RWPE2 (cell line): ENCODE measurements around the gene LSR.

Experiments
- ATAC-seq: fragments of 200-7000 bp; cut with Tn5 transposase; 3 replicates; pipeline ENCODE4 v1.9.1; 2021; ENCODE audit warnings: low read depth
- DNase-seq: peaks from one replicate; pipeline ENCODE4 v3.0.0-alpha.2; 2020; ENCODE audit warnings: low spot score
- H3K27ac ChIP-seq: fragments of 450-650 bp; 2 replicates; pipeline ENCODE4 v1.5.1; 2017; ENCODE audit warnings: mild to moderate bottlenecking; ENCODE audit not compliant: poor library complexity, severe bottlenecking
- H3K27me3 ChIP-seq: fragments of 250-450 bp; sonication (Bioruptor Pico); 2 replicates; pipeline ENCODE4 v1.5.1; 2021; ENCODE audit warnings: mild to moderate bottlenecking, moderate library complexity; ENCODE audit not compliant: insufficient read depth, poor library complexity, severe bottlenecking
- H3K36me3 ChIP-seq: fragments of 250-450 bp; sonication (Bioruptor Pico); 2 replicates; pipeline ENCODE4 v1.5.1; 2020; ENCODE audit warnings: low read depth, mild to moderate bottlenecking, moderate library complexity
- H3K4me1 ChIP-seq: fragments of 250-450 bp; sonication (Bioruptor Pico); 2 replicates; pipeline ENCODE4 v1.5.1; 2021; ENCODE audit warnings: mild to moderate bottlenecking, moderate library complexity; ENCODE audit not compliant: insufficient read depth, poor library complexity, severe bottlenecking
- H3K4me3 ChIP-seq: fragments of 250-450 bp; sonication (Bioruptor Pico); 2 replicates; pipeline ENCODE4 v1.5.1; 2021; ENCODE audit warnings: mild to moderate bottlenecking, moderate library complexity; ENCODE audit not compliant: severe bottlenecking
- H3K9me3 ChIP-seq: fragments of 250-450 bp; sonication (Bioruptor Pico); 2 replicates; pipeline ENCODE4 v1.5.1; 2021; ENCODE audit warnings: mild to moderate bottlenecking, moderate library complexity; ENCODE audit not compliant: severe bottlenecking
- CTCF ChIP-seq: fragments of 450-650 bp; IDR thresholded peaks from one replicate; pipeline ENCODE4 v1.5.1; 2017; ENCODE audit warnings: mild to moderate bottlenecking, moderate library complexity; ENCODE audit not compliant: poor library complexity, severe bottlenecking

LSR gene

GRCh38 chr19:35248310-35249145, at the start of gene LSR:
Gene LSR, plus strand, starts transcription at chr19:35249002. Its CDS starts 21 bp downstream, at chr19:35249023.
- peak within 1 kb of the TSS; percentile 87 for H3K27ac ChIP-seq
- peak; percentile 96 for DNase-seq
- H3K9me3 ChIP-seq, result no peaks in the 10 kb centered on the region
- no peak for TF ChIP-seq CTCF
- H3K4me1 ChIP-seq, result no peaks in the 10 kb centered on the region
- peak; percentile 86 for ATAC-seq
- peaks cover 26% of the 10 kb centered on the region for H3K36me3 ChIP-seq
- H3K4me3 ChIP-seq, result peak within 1 kb of the TSS; percentile 54
- no peaks in the 10 kb centered on the region for H3K27me3 ChIP-seq

- no peaks in the 10 kb centered on the region for H3K4me1 ChIP-seq
- no peak overlapping the region for H3K27ac ChIP-seq
- no peak for TF ChIP-seq CTCF
Measured at GRCh38 chr19:35199481-35199880, 49.3 kb upstream of the LSR start.

GRCh38 chr19:35202722-35203688, 45.8 kb upstream of the LSR start:
- TF ChIP-seq CTCF, result no peak
- H3K36me3 ChIP-seq, result no peaks in the 10 kb centered on the region
- no peaks in the 10 kb centered on the region for H3K4me1 ChIP-seq
- no peaks in the 10 kb centered on the region for H3K27me3 ChIP-seq
- no peaks in the 10 kb centered on the region for H3K9me3 ChIP-seq
- H3K4me3 ChIP-seq, result no peak overlapping the region
- DNase-seq, result no peak
- H3K27ac ChIP-seq, result no peak overlapping the region
- ATAC-seq, result no peak

More at GRCh38 chr19:35199481-35199880, 49.3 kb upstream of the LSR start:
- no peak for ATAC-seq
- Histone ChIP-seq H3K9me3 (no peaks in the 10 kb centered on the region), H3K27me3 (no peaks in the 10 kb centered on the region), H3K36me3 (no peaks in the 10 kb centered on the region), H3K4me3 (no peak overlapping the region)
- DNase-seq, result no peak

- H3K9me3 ChIP-seq, result no peaks in the 10 kb centered on the region
- no peak overlapping the region for H3K4me3 ChIP-seq
- H3K27me3 ChIP-seq, result no peaks in the 10 kb centered on the region
- H3K36me3 ChIP-seq, result no peaks in the 10 kb centered on the region
- TF ChIP-seq CTCF, result no peak
- no peak overlapping the region for H3K27ac ChIP-seq
- H3K4me1 ChIP-seq, result no peaks in the 10 kb centered on the region
- DNase-seq (no peak), ATAC-seq (no peak)
Measured at GRCh38 chr19:35204799-35205732, 43.7 kb upstream of the LSR start.
